Gastrocnemius medialis (tissue), 4 donors: ENCODE measurements around the gene PKLR. TPM values are rescaled to one million over a fixed set of nuclear protein-coding genes. Genes with fewer than 3 reads are reported as not detected.

Source experiments
- ATAC-seq, 2 donors: fragments of 150-250 bp; one replicate each; pipeline ENCODE4 v1.9.1; 2016
- DNase-seq, 2 donors: peaks; one replicate each; pipeline ENCODE4 v3.0.0-alpha.2; 2019
- H3K27ac ChIP-seq, 4 donors: fragments of 200-600 bp; sonication (generic); 1 replicate in 1 of 4; 2 replicates in 3 of 4; pipeline ENCODE4 v1.5.1; 2016 to 2018; ENCODE audit warnings: mild to moderate bottlenecking in 2 of 4, moderate library complexity in 1 of 4
- H3K27me3 ChIP-seq, 3 donors: fragments of 200-600 bp; sonication (generic) in 2 of 3; 1 replicate in 1 of 3; 2 replicates in 2 of 3; pipeline versions ENCODE4 v1.5.1 to v1.6.0; 2016 to 2019; ENCODE audit warnings: mild to moderate bottlenecking in 1 of 3, moderate library complexity in 1 of 3
- H3K36me3 ChIP-seq, 2 donors: fragments of 200-600 bp; sonication (generic) in 1 of 2; one replicate each; pipeline ENCODE4 v1.5.1; 2017 to 2018
- H3K4me1 ChIP-seq, 2 donors: fragments of 200-600 bp; sonication (generic) in 1 of 2; one replicate each; pipeline ENCODE4 v1.5.1; 2016 to 2017; ENCODE audit warnings: mild to moderate bottlenecking in 2 of 2
- H3K4me3 ChIP-seq, 4 donors: fragments of 200-600 bp; sonication (generic) in 3 of 4; 1 replicate in 1 of 4; 2 replicates in 3 of 4; pipeline ENCODE4 v1.5.1; 2016 to 2019; ENCODE audit warnings: mild to moderate bottlenecking in 2 of 4
- H3K9me3 ChIP-seq, 3 donors: fragments of 200-600 bp; sonication (generic) in 2 of 3; 1 replicate in 1 of 3; 2 replicates in 2 of 3; pipeline ENCODE4 v1.5.1; 2016 to 2019
- POLR2A ChIP-seq, 2 donors: fragments of 450-650 bp; IDR thresholded peaks; one replicate each; pipeline ENCODE4 v1.6.1; 2017; ENCODE audit warnings: antibody characterized with exemption in 2 of 2, mild to moderate bottlenecking in 2 of 2, moderate library complexity in 2 of 2
- in situ Hi-C, 4 donors: fragments of 200-750 bp; cut with MboI; loops; one replicate each; pipeline versions ENCODE4 v1.15.0 to v1.8.0; 2017; ENCODE audit warnings: low sequenced_read_pairs in 4 of 4
- intact Hi-C: fragments of 100-400 bp; cut with DNase I; formaldehyde crosslinking; loops from one replicate; pipeline ENCODE4 v1.15.1; 2023; ENCODE audit warnings: low total_unique reads
- total RNA-seq, 4 donors: library from RNA; depleted of rRNA; stranded (reverse); fragments of >200 nt; gene quantifications; one replicate each; pipeline versions ENCODE4 v1.1.0 to v1.2.3, GENCODE V29; 2016
- TF ChIP-seq, protein P1 (sequence below), 5 experiments: fragments of 450-650 bp in 3 of 5; fragments of 200-600 bp in 2 of 5; sonication (generic) in 2 of 5; IDR thresholded peaks in 4 of 5; conservative IDR thresholded peaks in 1 of 5; 1 replicate in 4 of 5; 2 replicates in 1 of 5; pipeline ENCODE4 v1.5.1; 2016 to 2019; ENCODE audit warnings: antibody characterized with exemption in 5 of 5, mild to moderate bottlenecking in 3 of 5, moderate library complexity in 3 of 5

PKLR gene
- total RNA-seq, 4 donors from 2014 or later: not detected

DNA sequence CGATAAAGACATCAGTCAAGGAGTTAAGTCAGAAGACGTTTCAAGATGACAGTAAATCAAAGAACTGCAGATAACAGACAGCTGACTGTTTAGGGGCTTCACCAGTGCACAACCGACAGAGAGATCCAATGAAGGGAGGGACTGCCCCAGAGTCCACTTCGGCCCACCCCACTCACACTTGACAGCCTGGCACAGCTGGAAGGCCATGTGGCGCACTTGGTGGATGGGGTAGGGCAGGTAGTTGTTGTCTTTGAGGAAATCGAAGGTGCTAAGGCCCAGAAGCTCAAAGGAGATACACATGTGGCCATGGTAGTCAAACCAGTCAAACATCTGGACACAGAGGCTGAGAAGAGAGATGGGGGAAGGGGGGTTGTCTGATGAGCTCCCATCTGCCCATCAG, 34.7 kb downstream of the PKLR start:
- ATAC-seq: no peak
- H3K4me1 ChIP-seq: peaks cover 22 to 33% of the 10 kb centered on the region in 2 donors
- peaks cover 0 to 87% of the 10 kb centered on the region in 2 donors for H3K36me3 ChIP-seq
- H3K4me3 ChIP-seq: no peak overlapping the region
- in situ Hi-C loops (loop anchor here in 1 of 4 donors (10.0 kb wide), 1 partner anchor 48 kb away; no protein-coding TSS in a partner anchor), intact Hi-C loops (no loop called here)
- H3K9me3 ChIP-seq: no peaks in the 10 kb centered on the region
- DNase-seq: no peak
- TF ChIP-seq, protein P1, sequence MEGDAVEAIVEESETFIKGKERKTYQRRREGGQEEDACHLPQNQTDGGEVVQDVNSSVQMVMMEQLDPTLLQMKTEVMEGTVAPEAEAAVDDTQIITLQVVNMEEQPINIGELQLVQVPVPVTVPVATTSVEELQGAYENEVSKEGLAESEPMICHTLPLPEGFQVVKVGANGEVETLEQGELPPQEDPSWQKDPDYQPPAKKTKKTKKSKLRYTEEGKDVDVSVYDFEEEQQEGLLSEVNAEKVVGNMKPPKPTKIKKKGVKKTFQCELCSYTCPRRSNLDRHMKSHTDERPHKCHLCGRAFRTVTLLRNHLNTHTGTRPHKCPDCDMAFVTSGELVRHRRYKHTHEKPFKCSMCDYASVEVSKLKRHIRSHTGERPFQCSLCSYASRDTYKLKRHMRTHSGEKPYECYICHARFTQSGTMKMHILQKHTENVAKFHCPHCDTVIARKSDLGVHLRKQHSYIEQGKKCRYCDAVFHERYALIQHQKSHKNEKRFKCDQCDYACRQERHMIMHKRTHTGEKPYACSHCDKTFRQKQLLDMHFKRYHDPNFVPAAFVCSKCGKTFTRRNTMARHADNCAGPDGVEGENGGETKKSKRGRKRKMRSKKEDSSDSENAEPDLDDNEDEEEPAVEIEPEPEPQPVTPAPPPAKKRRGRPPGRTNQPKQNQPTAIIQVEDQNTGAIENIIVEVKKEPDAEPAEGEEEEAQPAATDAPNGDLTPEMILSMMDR (IDR thresholded peaks at IDR 0.05 in 4 of 5, conservative IDR thresholded peaks at IDR 0.05 in 1 of 5): no peak
- TF ChIP-seq POLR2A (IDR thresholded peaks at IDR 0.05): no peak
- H3K27me3 ChIP-seq: no peaks in the 10 kb centered on the region
- peak overlapping the region in 3 of 4 donors; percentile 61 to 64 (median 63) for H3K27ac ChIP-seq

DNA sequence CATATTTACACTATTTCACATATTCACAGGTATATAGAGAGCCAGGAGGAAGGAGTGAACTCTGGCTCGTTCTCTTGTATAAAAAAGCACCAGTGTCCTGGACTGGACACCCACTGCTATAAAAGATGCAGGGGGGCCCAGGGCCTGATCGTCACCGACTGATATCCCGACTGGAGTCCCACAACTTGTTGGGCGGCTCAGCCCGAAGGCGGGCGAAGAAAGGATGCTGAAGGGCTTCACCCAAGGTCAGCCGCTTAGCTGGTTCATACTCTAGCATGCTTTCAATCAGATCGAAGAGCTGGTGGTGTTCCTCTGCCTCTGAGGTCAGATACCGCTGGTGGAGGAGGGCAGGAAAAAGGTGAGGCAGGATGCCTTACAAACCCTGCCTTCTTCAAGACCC, 38.2 kb downstream of the PKLR start:
- Histone ChIP-seq H3K4me3 (no peak overlapping the region), H3K4me1 (peaks cover 30 to 35% of the 10 kb centered on the region in 2 donors), H3K27me3 (no peaks in the 10 kb centered on the region), H3K27ac (peak overlapping the region; percentile 79 to 90 (median 88)), H3K36me3 (peaks cover 0 to 70% of the 10 kb centered on the region in 2 donors), H3K9me3 (no peaks in the 10 kb centered on the region)
- ATAC-seq: no peak
- in situ Hi-C loops: loop anchor here in 1 of 4 donors (10.0 kb wide), 1 partner anchor 52 kb away; no protein-coding TSS in a partner anchor
- intact Hi-C loops: no loop called here
- DNase-seq: no peak
- TF ChIP-seq, protein P1 (IDR thresholded peaks at IDR 0.05 in 4 of 5, conservative IDR thresholded peaks at IDR 0.05 in 1 of 5): no peak
- no peak for TF ChIP-seq POLR2A (IDR thresholded peaks at IDR 0.05)

DNA sequence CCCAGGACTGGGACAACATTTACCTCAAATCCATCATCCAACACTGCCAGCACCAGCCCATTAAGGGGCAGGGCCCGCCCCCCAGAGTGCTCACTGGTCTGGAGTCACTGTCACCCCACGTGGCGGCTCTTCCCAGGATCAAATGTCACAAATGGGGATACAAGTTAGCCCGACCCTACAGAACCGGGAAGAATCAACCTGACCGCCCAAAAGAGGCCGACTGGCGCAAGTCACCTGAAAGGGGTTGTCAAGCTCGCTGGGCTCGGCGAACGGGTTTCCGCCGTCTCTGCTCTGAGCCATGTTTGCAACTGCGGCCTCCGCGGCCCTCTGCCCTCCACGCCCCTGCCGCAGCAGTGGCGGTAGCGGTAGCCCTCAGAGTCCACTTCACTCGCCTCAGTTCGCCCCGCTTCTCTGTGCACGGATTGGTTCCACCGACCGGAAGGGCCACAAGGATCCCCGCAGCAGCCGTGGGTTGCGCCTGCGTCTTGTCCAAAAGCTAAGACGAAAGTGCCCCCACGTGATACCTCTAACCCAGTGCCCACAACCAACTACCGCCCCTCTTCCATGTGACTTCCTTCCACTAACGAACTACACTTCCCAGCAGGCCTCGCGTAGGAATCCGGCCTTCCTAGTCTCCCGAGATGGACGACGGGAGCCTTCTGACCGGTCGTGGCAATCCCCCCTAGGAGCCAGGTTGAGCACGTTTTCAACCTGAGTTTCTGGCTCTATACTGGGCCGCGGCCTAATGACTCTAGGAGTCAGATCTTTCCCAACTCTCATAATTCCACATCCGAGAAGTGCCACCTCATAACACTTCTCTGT, 39.2 kb downstream of the PKLR start, which contains the start of gene SCAMP3:
Gene SCAMP3 (minus strand): TSS at position 509 of the 822 bp plus-strand sequence. CDS start 209 bp downstream, at position 300.
- H3K36me3 ChIP-seq: peaks cover 0 to 69% of the 10 kb centered on the region in 2 donors
- peaks cover 20 to 26% of the 10 kb centered on the region in 2 donors for H3K4me1 ChIP-seq
- peak within 1 kb of the TSS; percentile 71 to 86 (median 76) for H3K4me3 ChIP-seq
- ATAC-seq: peak; percentile 100
- peak; percentile 98 to 99 for DNase-seq
- intact Hi-C loops (loop anchor here (1.0 kb wide), 2 partner anchors 11 to 46 kb away; partner anchors contain the start of genes CLK2 and FDPS), in situ Hi-C loops (loop anchor here in 1 of 4 donors (10.0 kb wide), 1 partner anchor 53 kb away; no protein-coding TSS in a partner anchor)
- no peaks in the 10 kb centered on the region for H3K27me3 ChIP-seq
- H3K27ac ChIP-seq: peak within 1 kb of the TSS; percentile 79 to 90 (median 88)
- peak; percentile 67 to 83 for TF ChIP-seq POLR2A (IDR thresholded peaks at IDR 0.05)
- TF ChIP-seq, protein P1 (IDR thresholded peaks at IDR 0.05 in 4 of 5, conservative IDR thresholded peaks at IDR 0.05 in 1 of 5): no peak
- no peaks in the 10 kb centered on the region for H3K9me3 ChIP-seq

DNA sequence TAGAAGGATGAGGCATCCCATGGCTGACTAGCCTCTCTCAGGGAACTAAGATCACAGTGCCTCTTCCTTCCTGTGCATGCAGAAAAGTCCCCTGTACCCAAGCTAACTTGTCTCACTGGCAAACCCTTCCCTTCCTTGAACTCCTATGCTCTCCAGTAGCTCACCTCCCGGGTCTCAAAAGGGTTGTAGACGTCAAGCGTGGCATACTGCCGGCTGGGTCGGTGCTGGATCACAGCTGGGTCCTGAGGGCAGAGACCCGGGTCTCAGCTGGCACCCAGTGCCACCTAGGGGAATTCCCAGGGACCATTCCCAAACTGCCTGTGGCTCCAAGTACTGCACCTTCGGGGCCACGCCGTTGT, 39.8 kb downstream of the PKLR start:
- peak in 1 of 2 donors; percentile 6 for ATAC-seq
- DNase-seq: no peak
- Histone ChIP-seq H3K4me1 (peaks cover 14 to 20% of the 10 kb centered on the region in 2 donors), H3K27ac (peak overlapping the region; percentile 79 to 90 (median 88)), H3K36me3 (peaks cover 0 to 64% of the 10 kb centered on the region in 2 donors), H3K27me3 (no peaks in the 10 kb centered on the region), H3K9me3 (no peaks in the 10 kb centered on the region), H3K4me3 (peak overlapping the region; percentile 71 to 86 (median 76))
- intact Hi-C loops: no loop called here
- in situ Hi-C loops: loop anchor here in 1 of 4 donors (10.0 kb wide), 1 partner anchor 53 kb away; no protein-coding TSS in a partner anchor
- no peak for TF ChIP-seq POLR2A (IDR thresholded peaks at IDR 0.05)
- TF ChIP-seq, protein P1 (IDR thresholded peaks at IDR 0.05 in 4 of 5, conservative IDR thresholded peaks at IDR 0.05 in 1 of 5): no peak
